GM12878 (cell line): ENCODE measurements around the gene ANGPTL2.

Experiments
- CHD1 ChIP-seq: IDR thresholded peaks from 2 replicates; pipeline ENCODE4 v1.6.1; 2012; ENCODE audit warnings: low read depth, low read length, improper control_type of control experiment
- CTCF ChIP-seq, 3 experiments: IDR thresholded peaks in 2 of 3; conservative IDR thresholded peaks in 1 of 3; 2 replicates each; pipeline ENCODE4 v1.5.1; 2011; ENCODE audit warnings: low read depth in 3 of 3, low read length in 3 of 3, mild to moderate bottlenecking in 3 of 3, control low read depth in 2 of 3, moderate library complexity in 2 of 3, inconsistent platforms in 1 of 3, mixed read lengths in 1 of 3; ENCODE audit not compliant: control insufficient read depth in 2 of 3, insufficient read depth in 1 of 3; ENCODE audit errors: extremely low read depth in 1 of 3
- ELK1 ChIP-seq: IDR thresholded peaks from 2 replicates; pipeline ENCODE4 v1.6.1; 2012; ENCODE audit warnings: low read depth, low read length, improper control_type of control experiment
- EP300 ChIP-seq, 2 experiments: fragments of 150-350 bp in 1 of 2; IDR thresholded peaks; 2 replicates each; pipeline ENCODE4 v1.6.1; 2011 to 2012; ENCODE audit warnings: low read depth in 2 of 2, low read length in 2 of 2, borderline replicate concordance in 1 of 2, improper control_type of control experiment in 1 of 2, inconsistent platforms in 1 of 2; ENCODE audit not compliant: control insufficient read depth in 1 of 2
- EZH2 ChIP-seq: IDR thresholded peaks from 2 replicates; pipeline ENCODE4 v1.6.1; 2012; ENCODE audit warnings: low read depth, mild to moderate bottlenecking, control low read depth, inconsistent platforms, low read length, borderline replicate concordance; ENCODE audit not compliant: control insufficient read depth
- GABPA ChIP-seq: IDR thresholded peaks from 2 replicates; pipeline ENCODE4 v1.6.1; 2014; ENCODE audit warnings: antibody characterized with exemption, low read depth, mild to moderate bottlenecking, inconsistent platforms
- JUND ChIP-seq: IDR thresholded peaks from 2 replicates; pipeline ENCODE4 v1.6.1; 2012; ENCODE audit warnings: low read depth, mild to moderate bottlenecking, low read length, improper control_type of control experiment, moderate library complexity
- MYC ChIP-seq: IDR thresholded peaks from 2 replicates; pipeline ENCODE4 v1.6.1; 2011; ENCODE audit warnings: mild to moderate bottlenecking, low read length, moderate library complexity, inconsistent platforms; ENCODE audit not compliant: insufficient read depth, insufficient replicate concordance, insufficient read length, severe bottlenecking
- RCOR1 ChIP-seq: conservative IDR thresholded peaks from 2 replicates; pipeline ENCODE4 v1.6.1; 2012; ENCODE audit warnings: low read depth, low read length, improper control_type of control experiment
- SIN3A ChIP-seq: IDR thresholded peaks from 2 replicates; pipeline ENCODE4 v1.6.1; 2012; ENCODE audit warnings: low read depth, low read length, improper control_type of control experiment
- SIX5 ChIP-seq: IDR thresholded peaks from 2 replicates; pipeline ENCODE4 v1.6.1; 2011; ENCODE audit warnings: mild to moderate bottlenecking, low read depth, low read length, moderate library complexity; ENCODE audit not compliant: severe bottlenecking
- SUZ12 ChIP-seq: fragments of 200-600 bp; sonication (generic); IDR thresholded peaks from one replicate; pipeline ENCODE4 v1.6.1; 2018; ENCODE audit warnings: antibody characterized with exemption, mild to moderate bottlenecking; ENCODE audit not compliant: unreplicated experiment
- USF1 ChIP-seq: IDR thresholded peaks from 2 replicates; pipeline ENCODE4 v1.6.1; 2011; ENCODE audit warnings: borderline replicate concordance, low read depth, mild to moderate bottlenecking, moderate library complexity, mixed read lengths, low read length; ENCODE audit not compliant: insufficient read depth; ENCODE audit errors: extremely low read length
- ZZZ3 ChIP-seq: IDR thresholded peaks from 2 replicates; pipeline ENCODE4 v1.6.1; 2011; ENCODE audit warnings: low read depth; ENCODE audit not compliant: control insufficient read depth, insufficient read length

- TF ChIP-seq CTCF (IDR thresholded peaks at IDR 0.05 in 2 of 3, conservative IDR thresholded peaks at IDR 0.05 in 1 of 3; ENCODE audit: control insufficient read depth in 2 of 3, extremely low read depth in 1 of 3, insufficient read depth in 1 of 3, low read depth in 3 of 3, low read length in 3 of 3) = no peak
- TF ChIP-seq EP300 (IDR thresholded peaks at IDR 0.05; ENCODE audit: borderline replicate concordance in 1 of 2, control insufficient read depth in 1 of 2, low read depth in 2 of 2, low read length in 2 of 2) = no peak
- TF ChIP-seq MYC = no peak
- TF ChIP-seq JUND = no peak
- TF ChIP-seq GABPA = no peak
- no peak for TF ChIP-seq USF1
- no peak for TF ChIP-seq EZH2
- TF ChIP-seq RCOR1 = no peak
- no peak for TF ChIP-seq CHD1
- no peak for TF ChIP-seq SIN3A
- TF ChIP-seq ZZZ3 = no peak
- no peak for TF ChIP-seq SIX5
- TF ChIP-seq SUZ12 = no peak
- TF ChIP-seq ELK1 = no peak
These were observed 16.0 kb upstream of the ANGPTL2 start for GRCh38 chr9:127138444-127138843.
